H1 (cell line): ENCODE data around the gene VWF. TPM values are rescaled to one million over a fixed set of nuclear protein-coding genes. Genes with fewer than 3 reads are reported as not detected.

Experiments used
- CHD7 ChIP-seq: fragments of 300-600 bp; sonication (generic); IDR thresholded peaks from 2 replicates; pipeline ENCODE4 v1.7.1; 2012; ENCODE audit warnings: low read length, moderate library complexity, mild to moderate bottlenecking, inconsistent platforms; ENCODE audit not compliant: insufficient replicate concordance
- CTBP2 ChIP-seq: IDR thresholded peaks from 2 replicates; pipeline ENCODE4 v1.7.0; 2011; ENCODE audit warnings: borderline replicate concordance, mild to moderate bottlenecking, moderate library complexity, mixed read lengths, low read length; ENCODE audit not compliant: insufficient read depth, insufficient read length
- E2F6 ChIP-seq: IDR thresholded peaks from 2 replicates; pipeline ENCODE4 v1.6.1; 2012; ENCODE audit warnings: inconsistent platforms
- FOSL1 ChIP-seq: IDR thresholded peaks from 2 replicates; pipeline ENCODE4 v1.6.1; 2011; ENCODE audit warnings: mild to moderate bottlenecking, low read depth, low read length, moderate library complexity; ENCODE audit not compliant: insufficient read depth
- KDM5A ChIP-seq: fragments of 200-600 bp; IDR thresholded peaks from 2 replicates; pipeline ENCODE4 v1.7.1; 2012; ENCODE audit warnings: mild to moderate bottlenecking, low read length, inconsistent platforms, mixed read lengths
- POU5F1 ChIP-seq: IDR thresholded peaks from 2 replicates; pipeline ENCODE4 v1.6.1; 2011; ENCODE audit warnings: low read depth, mild to moderate bottlenecking, low read length, moderate library complexity
- RFX5 ChIP-seq: IDR thresholded peaks from 2 replicates; pipeline ENCODE4 v1.6.1; 2011; ENCODE audit warnings: low read depth, low read length, improper control_type of control experiment, borderline replicate concordance
- SIX5 ChIP-seq: IDR thresholded peaks from 2 replicates; pipeline ENCODE4 v1.6.1; 2011; ENCODE audit warnings: mild to moderate bottlenecking, low read depth, low read length
- SP2 ChIP-seq: IDR thresholded peaks from 2 replicates; pipeline ENCODE4 v1.6.1; 2012; ENCODE audit warnings: mild to moderate bottlenecking, low read length, inconsistent platforms
- polyA plus RNA-seq, 7 experiments: library from polyadenylated mRNA; depleted of rRNA in 3 of 7; stranded (reverse) in 5 of 7; unstranded in 2 of 7; fragments of >200 nt in 5 of 7; fragments of 200-250 nt in 2 of 7; gene quantifications; 1 replicate in 5 of 7; 2 replicates in 1 of 7; 4 replicates in 1 of 7; pipeline versions ENCODE4 v1.2.1 to v1.2.3, GENCODE V29; 2011 to 2013; ENCODE audit warnings: missing spikeins in 2 of 7, mixed read lengths in 2 of 7
- total RNA-seq: library from RNA; stranded (reverse); fragmentation: NEBNext Ultra II Directional; extraction: Animal tissue kit (Norgen Biotek cat#: 25700); gene quantifications from 2 replicates; pipeline ENCODE4 v1.2.1, GENCODE V29; 2021

VWF gene
- total and polyA plus RNA-seq, 2 of the 8 experiments (the other 6 are each of a cell fraction or from before 2014, with no cell fraction given): 0.39 to 0.60 TPM

GRCh38 chr12:6113691-6114475 lies 10.6 kb downstream of the VWF start (continued):
- TF ChIP-seq CHD7: no peak
- no peak for TF ChIP-seq SIX5
- TF ChIP-seq POU5F1: no peak
- no peak for TF ChIP-seq E2F6
- no peak for TF ChIP-seq CTBP2
- no peak for TF ChIP-seq FOSL1
- TF ChIP-seq RFX5: no peak
- TF ChIP-seq KDM5A: no peak
- TF ChIP-seq SP2: no peak
